ENCODE measurements around the gene UGP2.
"Not testable (repeated sequence)": the region's sequence is repeated elsewhere in the genome, so short reads cannot be mapped to it uniquely, and the experiment has no call there.

DNA sequence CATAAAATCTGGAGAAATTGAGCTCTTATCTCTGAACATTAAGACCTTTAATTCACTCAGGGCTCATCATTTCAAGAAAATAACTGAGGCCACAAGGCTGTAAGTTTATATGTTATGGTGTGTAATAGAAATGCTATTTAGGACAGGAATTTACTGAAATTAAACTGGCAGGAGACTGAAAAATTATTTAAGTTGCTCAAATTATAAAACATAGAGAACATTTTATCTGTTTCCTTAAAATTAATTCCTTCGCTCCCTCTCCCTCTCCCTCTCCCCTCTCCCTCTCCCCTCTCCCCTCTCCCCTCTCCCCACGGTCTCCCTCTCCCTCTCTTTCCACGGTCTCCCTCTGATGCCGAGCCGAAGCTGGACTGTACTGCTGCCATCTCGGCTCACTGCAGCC lies 33.7 kb upstream of the UGP2 start:
- not testable (repeated sequence) for TF ChIP-seq EP300, POLR2A (IDR thresholded peaks at IDR 0.05)
- TF ChIP-seq, protein P1, sequence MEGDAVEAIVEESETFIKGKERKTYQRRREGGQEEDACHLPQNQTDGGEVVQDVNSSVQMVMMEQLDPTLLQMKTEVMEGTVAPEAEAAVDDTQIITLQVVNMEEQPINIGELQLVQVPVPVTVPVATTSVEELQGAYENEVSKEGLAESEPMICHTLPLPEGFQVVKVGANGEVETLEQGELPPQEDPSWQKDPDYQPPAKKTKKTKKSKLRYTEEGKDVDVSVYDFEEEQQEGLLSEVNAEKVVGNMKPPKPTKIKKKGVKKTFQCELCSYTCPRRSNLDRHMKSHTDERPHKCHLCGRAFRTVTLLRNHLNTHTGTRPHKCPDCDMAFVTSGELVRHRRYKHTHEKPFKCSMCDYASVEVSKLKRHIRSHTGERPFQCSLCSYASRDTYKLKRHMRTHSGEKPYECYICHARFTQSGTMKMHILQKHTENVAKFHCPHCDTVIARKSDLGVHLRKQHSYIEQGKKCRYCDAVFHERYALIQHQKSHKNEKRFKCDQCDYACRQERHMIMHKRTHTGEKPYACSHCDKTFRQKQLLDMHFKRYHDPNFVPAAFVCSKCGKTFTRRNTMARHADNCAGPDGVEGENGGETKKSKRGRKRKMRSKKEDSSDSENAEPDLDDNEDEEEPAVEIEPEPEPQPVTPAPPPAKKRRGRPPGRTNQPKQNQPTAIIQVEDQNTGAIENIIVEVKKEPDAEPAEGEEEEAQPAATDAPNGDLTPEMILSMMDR (IDR thresholded peaks at IDR 0.05), result not testable (repeated sequence)

Data from tibial nerve (tissue), 4 donors.